ENCODE results near the gene DYNC2I2. TPM values are rescaled to one million over a fixed set of nuclear protein-coding genes. Genes with fewer than 3 reads are reported as not detected.
A peak's percentile ranks its signal among the peaks of the same experiment; 100 is the strongest.
"Not testable (repeated sequence)": the region's sequence is repeated elsewhere in the genome, so short reads cannot be mapped to it uniquely, and the experiment has no call there.

The DYNC2I2 gene
- total RNA-seq, 3 donors from 2014 or later (not counting 1 experiment from before 2014, with no cell fraction given), result 5.2 to 6.3 (median 5.5) TPM

DNA sequence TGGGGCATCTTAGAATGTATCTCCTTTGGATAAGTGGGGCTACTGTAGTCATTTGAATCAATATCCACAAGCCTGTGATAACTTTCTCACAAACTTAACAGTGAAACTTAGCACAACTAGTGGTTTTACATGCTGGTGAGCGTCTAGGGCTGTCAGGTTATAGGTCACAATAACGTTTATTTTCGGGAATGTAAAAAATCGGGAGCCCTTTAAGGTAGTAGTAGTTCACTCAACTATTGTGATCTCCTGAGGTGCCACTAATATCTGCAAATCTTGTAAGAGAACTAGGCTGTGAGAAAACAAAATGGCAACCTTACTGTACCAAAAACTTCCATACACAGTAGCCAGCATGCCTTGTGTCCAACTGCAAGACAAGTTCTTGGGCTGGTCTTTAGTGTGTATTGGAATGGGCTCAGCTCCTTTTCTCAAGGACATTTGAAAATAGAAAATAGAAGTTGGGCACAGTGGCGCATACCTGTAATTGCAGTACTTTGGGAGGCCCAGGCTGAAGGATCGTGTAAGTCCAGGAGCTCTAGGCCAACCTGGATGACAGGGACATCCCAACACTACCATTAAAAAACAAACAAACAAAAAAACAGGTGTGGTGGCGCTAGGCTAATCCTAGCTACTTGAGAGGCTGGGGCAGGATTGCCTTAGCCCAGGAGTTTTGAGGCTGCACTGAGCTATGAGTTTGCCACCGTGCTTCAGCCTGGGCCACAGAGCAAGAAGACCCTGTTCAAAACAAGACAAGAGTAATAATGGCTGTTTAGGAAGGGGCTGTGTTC lies 40.5 kb upstream of the DYNC2I2 start:
- Mint-ChIP-seq H3K4me1 (peaks cover 15 to 17% of the 10 kb centered on the region in 2 donors), H3K36me3 (peaks cover 36% of the 10 kb centered on the region), H3K27me3 (ENCODE audit: low read depth in 2 of 2) (no peaks in the 10 kb centered on the region), H3K27ac (peak overlapping the region; percentile 45 to 63), H3K9me3 (no peaks in the 10 kb centered on the region), H3K4me3 (no peak overlapping the region)
- peaks cover 8% of the 10 kb centered on the region for H3K4me1 ChIP-seq (ENCODE audit: control insufficient read depth, insufficient read depth, low read length)
- no peaks in the 10 kb centered on the region for H3K9me3 ChIP-seq (ENCODE audit: control insufficient read depth, insufficient read depth, low read length)
- DNase-seq (no peak), ATAC-seq (no peak)
- H3K36me3 ChIP-seq (ENCODE audit: control insufficient read depth, insufficient read depth, low read length), result peaks cover 35% of the 10 kb centered on the region
- no peaks in the 10 kb centered on the region for H3K27me3 ChIP-seq (ENCODE audit: control insufficient read depth, insufficient read depth, low read length)
- 80% methylated on average over 8 of the region's 8 CpGs for WGBS (ENCODE audit: insufficient coverage)
- H3K4me3 ChIP-seq (ENCODE audit: low read length), result no peak overlapping the region
- no peak overlapping the region for H3K27ac ChIP-seq (ENCODE audit: low read length)
- TF ChIP-seq, protein P1, sequence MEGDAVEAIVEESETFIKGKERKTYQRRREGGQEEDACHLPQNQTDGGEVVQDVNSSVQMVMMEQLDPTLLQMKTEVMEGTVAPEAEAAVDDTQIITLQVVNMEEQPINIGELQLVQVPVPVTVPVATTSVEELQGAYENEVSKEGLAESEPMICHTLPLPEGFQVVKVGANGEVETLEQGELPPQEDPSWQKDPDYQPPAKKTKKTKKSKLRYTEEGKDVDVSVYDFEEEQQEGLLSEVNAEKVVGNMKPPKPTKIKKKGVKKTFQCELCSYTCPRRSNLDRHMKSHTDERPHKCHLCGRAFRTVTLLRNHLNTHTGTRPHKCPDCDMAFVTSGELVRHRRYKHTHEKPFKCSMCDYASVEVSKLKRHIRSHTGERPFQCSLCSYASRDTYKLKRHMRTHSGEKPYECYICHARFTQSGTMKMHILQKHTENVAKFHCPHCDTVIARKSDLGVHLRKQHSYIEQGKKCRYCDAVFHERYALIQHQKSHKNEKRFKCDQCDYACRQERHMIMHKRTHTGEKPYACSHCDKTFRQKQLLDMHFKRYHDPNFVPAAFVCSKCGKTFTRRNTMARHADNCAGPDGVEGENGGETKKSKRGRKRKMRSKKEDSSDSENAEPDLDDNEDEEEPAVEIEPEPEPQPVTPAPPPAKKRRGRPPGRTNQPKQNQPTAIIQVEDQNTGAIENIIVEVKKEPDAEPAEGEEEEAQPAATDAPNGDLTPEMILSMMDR (IDR thresholded peaks at IDR 0.05), result no peak
- intact Hi-C loops (cut with micrococcal nuclease), result no loop called here

DNA sequence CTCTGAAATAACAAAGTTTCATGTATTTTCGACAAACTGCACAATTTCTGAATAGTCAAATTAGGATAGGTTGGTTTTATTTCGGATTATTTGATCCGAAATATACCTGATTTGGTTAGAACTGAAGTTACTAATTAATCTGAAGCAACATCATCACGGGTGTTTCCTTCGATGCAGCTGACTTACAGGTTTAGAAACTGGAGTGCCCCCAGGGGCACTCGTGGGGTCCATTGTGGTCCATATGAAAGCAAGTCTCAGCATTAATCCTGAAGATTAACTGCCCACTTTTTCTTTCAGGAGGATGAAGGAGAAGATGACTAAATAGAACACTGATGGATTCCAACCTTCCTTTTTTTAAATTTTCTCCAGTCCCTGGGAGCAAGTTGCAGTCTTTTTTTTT lies 37.7 kb upstream of the DYNC2I2 start:
- ATAC-seq (no peak), DNase-seq (no peak)
- 77% methylated on average over 6 of the region's 6 CpGs for WGBS (ENCODE audit: insufficient coverage)
- H3K4me3 Mint-ChIP-seq, result no peak overlapping the region
- intact Hi-C loops (cut with micrococcal nuclease), result no loop called here
- Histone ChIP-seq H3K9me3 (ENCODE audit: control insufficient read depth, insufficient read depth, low read length) (no peaks in the 10 kb centered on the region), H3K4me3 (ENCODE audit: low read length) (no peak overlapping the region), H3K27ac (ENCODE audit: low read length) (no peak overlapping the region), H3K27me3 (ENCODE audit: control insufficient read depth, insufficient read depth, low read length) (no peaks in the 10 kb centered on the region), H3K4me1 (ENCODE audit: control insufficient read depth, insufficient read depth, low read length) (peaks cover 5% of the 10 kb centered on the region), H3K36me3 (ENCODE audit: control insufficient read depth, insufficient read depth, low read length) (peaks cover 44% of the 10 kb centered on the region)
- TF ChIP-seq, protein P1 (IDR thresholded peaks at IDR 0.05), result no peak
- H3K36me3 Mint-ChIP-seq, result peaks cover 42% of the 10 kb centered on the region
- peak overlapping the region in 1 of 2 donors; percentile 92 for H3K27ac Mint-ChIP-seq
- no peaks in the 10 kb centered on the region for H3K9me3 Mint-ChIP-seq
- H3K27me3 Mint-ChIP-seq (ENCODE audit: low read depth in 2 of 2), result no peaks in the 10 kb centered on the region
- H3K4me1 Mint-ChIP-seq, result peaks cover 30 to 32% of the 10 kb centered on the region in 2 donors

DNA sequence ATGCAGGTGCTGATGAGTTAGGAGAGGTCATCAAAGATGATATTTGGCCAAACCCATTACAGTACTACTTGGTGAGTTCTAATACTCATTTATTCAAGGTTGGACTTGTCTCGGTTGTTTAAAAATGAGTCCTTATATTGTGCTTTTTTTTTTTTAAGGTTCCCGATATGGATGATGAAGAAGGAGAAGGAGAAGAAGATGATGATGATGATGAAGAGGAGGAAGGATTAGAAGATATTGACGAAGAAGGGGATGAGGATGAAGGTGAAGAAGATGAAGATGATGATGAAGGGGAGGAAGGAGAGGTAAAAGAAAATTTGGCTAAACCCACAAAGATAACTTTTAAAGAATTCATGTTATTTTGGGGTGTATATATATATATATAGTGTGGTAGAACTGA lies 37.1 kb upstream of the DYNC2I2 start:
- ATAC-seq; H3K4me3 ChIP-seq (ENCODE audit: low read length); intact Hi-C loops (cut with micrococcal nuclease); H3K9me3 Mint-ChIP-seq; DNase-seq; H3K27me3 Mint-ChIP-seq (ENCODE audit: low read depth in 2 of 2); H3K4me1 ChIP-seq (ENCODE audit: control insufficient read depth, insufficient read depth, low read length); H3K9me3 ChIP-seq (ENCODE audit: control insufficient read depth, insufficient read depth, low read length); H3K27me3 ChIP-seq (ENCODE audit: control insufficient read depth, insufficient read depth, low read length); H3K27ac ChIP-seq (ENCODE audit: low read length): not testable (repeated sequence)
- Mint-ChIP-seq H3K4me1 (peaks cover 30 to 32% of the 10 kb centered on the region in 2 donors), H3K4me3 (peak overlapping the region; percentile 14), H3K36me3 (peaks cover 42% of the 10 kb centered on the region), H3K27ac (peak overlapping the region; percentile 68 to 92)
- peaks cover 44% of the 10 kb centered on the region for H3K36me3 ChIP-seq (ENCODE audit: control insufficient read depth, insufficient read depth, low read length)
- WGBS (ENCODE audit: insufficient coverage), result 82% methylated on average over 3 of the region's 3 CpGs

DNA sequence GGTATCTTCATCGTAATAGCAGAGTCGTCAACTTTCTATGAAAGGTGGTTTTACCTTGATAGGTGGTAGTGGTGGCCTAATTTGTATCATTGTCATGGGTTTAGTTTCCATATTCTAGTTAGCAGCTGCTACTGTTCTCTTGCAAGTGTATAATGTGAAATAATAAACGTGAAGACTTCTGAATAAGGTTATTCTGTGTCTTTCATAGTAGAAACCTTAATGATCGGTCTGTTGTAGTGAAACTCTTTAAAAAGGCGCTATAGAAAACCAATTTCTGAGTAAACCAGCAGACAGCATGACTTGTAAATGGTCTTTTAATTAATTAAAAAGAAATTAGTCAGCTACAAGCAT lies 34.0 kb upstream of the DYNC2I2 start:
- Mint-ChIP-seq H3K27ac (peak overlapping the region; percentile 87 to 92), H3K36me3 (peaks cover 33% of the 10 kb centered on the region), H3K4me1 (peaks cover 43 to 53% of the 10 kb centered on the region in 2 donors), H3K4me3 (peak overlapping the region; percentile 99), H3K27me3 (ENCODE audit: low read depth in 2 of 2) (no peaks in the 10 kb centered on the region), H3K9me3 (no peaks in the 10 kb centered on the region)
- peak overlapping the region; percentile 55 for H3K27ac ChIP-seq (ENCODE audit: low read length)
- peaks cover 35% of the 10 kb centered on the region for H3K36me3 ChIP-seq (ENCODE audit: control insufficient read depth, insufficient read depth, low read length)
- WGBS (ENCODE audit: insufficient coverage), result 11% methylated on average over 5 of the region's 5 CpGs
- H3K4me3 ChIP-seq (ENCODE audit: low read length), result peak overlapping the region; percentile 48
- no peak for DNase-seq
- no peaks in the 10 kb centered on the region for H3K27me3 ChIP-seq (ENCODE audit: control insufficient read depth, insufficient read depth, low read length)
- no peaks in the 10 kb centered on the region for H3K9me3 ChIP-seq (ENCODE audit: control insufficient read depth, insufficient read depth, low read length)
- ATAC-seq, result no peak
- intact Hi-C loops (cut with micrococcal nuclease), result no loop called here
- TF ChIP-seq, protein P1 (IDR thresholded peaks at IDR 0.05), result no peak
- peaks cover 35% of the 10 kb centered on the region for H3K4me1 ChIP-seq (ENCODE audit: control insufficient read depth, insufficient read depth, low read length)
